IMR-90 (cell line): ENCODE measurements around the gene GNB5.

Experiments used
- POLR2A ChIP-seq: IDR thresholded peaks from 2 replicates; pipeline ENCODE4 v1.6.1; 2012; ENCODE audit warnings: mild to moderate bottlenecking, low read depth, low read length
- RAD21 ChIP-seq: IDR thresholded peaks from 2 replicates; pipeline ENCODE4 v1.6.1; 2012; ENCODE audit warnings: low read length, improper control_type of control experiment

DNA sequence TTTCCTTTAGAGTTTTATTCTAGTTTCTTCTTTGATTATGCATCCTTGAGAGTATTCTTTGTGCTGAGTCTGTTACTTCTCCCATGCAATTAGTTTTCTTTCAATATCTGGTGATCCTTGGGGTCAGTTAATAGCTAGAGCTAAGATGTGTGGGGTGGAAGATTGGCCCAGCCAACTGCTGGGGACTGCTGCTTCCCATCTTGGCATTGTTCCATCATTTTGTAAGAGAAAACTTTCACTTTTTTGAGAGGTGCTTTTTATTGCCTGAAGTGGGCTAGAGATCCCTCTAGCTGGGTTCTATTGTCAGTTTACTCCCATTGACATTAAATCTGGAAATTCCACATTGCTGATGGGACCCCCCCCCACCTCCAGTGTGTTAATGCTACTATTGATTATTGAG is 94.0 kb downstream of the GNB5 start:
- TF ChIP-seq POLR2A (no peak), RAD21 (no peak)
